OCI-M2 (cell line): ENCODE measurements around the gene KIAA1586.
"Not testable (repeated sequence)": the region's sequence is repeated elsewhere in the genome, so short reads cannot be mapped to it uniquely, and the experiment has no call there.

Experiments used
- DNase-seq: peaks from one replicate; lab custom pipeline; 2025; ENCODE audit not compliant: unreplicated experiment; lab: John Stamatoyannopoulos, UW

Gene KIAA1586, protein sequence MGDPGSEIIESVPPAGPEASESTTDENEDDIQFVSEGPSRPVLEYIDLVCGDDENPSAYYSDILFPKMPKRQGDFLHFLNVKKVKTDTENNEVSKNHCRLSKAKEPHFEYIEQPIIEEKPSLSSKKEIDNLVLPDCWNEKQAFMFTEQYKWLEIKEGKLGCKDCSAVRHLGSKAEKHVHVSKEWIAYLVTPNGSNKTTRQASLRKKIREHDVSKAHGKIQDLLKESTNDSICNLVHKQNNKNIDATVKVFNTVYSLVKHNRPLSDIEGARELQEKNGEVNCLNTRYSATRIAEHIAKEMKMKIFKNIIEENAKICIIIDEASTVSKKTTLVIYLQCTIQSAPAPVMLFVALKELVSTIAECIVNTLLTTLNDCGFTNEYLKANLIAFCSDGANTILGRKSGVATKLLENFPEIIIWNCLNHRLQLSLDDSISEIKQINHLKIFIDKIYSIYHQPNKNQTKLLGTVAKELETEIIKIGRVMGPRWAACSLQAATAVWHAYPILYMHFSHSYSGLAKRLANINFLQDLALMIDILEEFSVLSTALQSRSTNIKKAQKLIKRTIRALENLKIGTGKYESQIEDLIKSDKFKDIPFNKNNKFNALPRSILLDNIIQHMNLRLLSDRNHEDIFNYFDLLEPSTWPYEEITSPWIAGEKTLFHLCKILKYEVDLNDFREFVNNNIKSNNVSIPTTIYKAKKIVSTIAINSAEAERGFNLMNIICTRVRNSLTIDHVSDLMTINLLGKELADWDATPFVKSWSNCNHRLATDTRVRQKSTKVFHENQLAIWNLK

DNA sequence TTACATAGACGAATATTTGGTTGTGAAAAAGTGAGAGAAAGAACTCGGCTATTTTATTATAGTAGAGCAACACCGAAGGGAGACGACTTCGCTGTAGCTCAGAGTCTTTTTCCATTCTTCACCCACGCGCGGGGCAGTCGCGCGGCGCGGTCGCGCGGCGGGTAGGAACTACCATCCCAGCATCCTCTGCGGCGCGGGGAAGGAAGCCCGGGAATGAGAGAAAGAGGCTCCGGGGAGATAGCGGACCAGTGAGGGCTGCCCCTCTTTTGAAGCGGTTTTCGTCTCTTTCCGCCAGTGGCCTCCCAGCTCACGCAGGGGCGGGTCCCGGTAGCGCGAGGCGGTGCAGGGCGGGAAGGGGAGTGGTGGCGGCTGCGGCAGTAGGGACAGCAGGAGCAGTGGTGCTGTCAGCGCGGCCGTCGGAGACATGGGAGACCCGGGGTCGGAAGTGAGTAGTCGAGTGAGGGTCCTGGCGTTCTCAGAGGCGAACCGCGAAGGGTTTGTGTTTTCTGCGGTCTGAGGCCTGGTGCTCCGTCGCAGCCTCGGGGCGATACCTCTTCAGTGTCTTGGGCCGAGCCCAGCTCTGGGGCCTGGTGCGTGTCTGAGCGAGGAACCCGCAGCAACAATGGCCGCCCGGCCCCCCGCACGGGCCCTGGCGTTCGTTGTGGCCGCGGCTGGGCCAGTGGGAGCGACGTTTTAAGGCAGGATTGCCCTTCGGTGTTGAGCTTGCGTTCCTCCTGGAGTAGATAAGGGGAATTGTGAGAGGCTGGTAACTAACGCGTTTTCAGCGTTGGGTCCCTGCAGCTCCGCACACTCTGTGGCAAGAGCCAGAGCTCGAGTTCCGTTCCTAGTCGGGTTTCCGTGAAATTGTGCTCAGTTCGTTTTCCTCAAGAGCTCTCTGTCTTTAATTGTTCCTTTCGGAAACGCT is at the start of gene KIAA1586:
KIAA1586 (plus strand) TSS at position 362 of the 925 bp plus-strand sequence; CDS start at position 425, 63 bp downstream.
- not testable (repeated sequence) for DNase-seq

DNA sequence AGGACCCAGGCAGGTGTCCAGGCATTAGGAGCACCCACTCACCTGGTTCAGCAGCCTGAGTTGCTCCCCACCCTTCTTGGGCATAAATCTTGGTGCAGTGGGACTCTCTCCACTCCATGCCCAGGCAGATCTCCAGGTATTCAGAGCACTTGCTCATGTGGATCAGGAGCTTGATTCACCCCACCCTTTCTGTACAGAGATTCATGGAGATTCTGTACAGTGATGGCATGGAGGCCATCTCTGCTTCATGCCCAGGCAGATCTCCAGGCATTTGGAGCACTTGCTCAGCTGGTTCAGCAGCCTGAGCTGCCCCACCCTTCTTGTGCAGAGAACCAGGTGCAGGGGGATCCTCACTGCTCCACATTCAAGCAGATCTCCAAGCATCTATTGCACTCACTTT is 47.4 kb upstream of the KIAA1586 start:
- no peak for DNase-seq

DNA sequence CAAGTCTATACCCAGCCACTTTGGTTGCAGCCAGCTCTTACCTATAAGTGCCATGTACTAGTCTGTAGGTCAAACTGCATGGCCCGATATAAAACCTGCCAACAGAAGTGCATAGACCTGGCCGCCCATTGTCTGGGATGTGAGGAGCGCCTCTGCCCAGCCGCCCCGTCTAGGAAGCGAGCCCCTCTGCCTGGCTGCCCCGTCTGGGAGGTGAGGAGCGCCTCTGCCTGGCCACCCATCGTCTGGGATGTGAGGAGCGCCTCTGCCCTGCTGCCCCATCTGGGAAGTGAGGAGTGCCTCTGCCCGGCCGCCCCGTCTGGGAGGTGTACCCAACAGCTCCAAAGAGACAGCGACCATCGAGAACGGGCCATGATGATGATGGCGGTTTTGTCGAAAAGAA is 46.7 kb upstream of the KIAA1586 start:
- DNase-seq = not testable (repeated sequence)

DNA sequence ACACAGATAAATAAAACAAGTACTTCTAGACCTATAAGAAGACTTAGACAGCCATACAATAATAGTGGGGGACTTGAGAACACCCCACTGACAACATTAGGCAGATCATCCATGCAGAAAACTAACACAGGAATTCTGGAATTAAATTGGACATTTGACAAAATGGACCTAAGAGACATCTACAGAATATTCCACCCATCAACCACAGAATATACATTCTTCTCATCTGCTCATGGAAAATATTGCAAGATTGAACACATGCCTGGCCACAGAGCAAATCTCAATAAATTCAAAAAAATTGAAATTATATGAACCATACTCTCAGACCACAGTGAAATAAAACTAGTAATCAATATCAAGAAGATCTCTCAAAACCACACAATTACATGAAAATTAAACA is 44.3 kb upstream of the KIAA1586 start:
- DNase-seq = no peak

DNA sequence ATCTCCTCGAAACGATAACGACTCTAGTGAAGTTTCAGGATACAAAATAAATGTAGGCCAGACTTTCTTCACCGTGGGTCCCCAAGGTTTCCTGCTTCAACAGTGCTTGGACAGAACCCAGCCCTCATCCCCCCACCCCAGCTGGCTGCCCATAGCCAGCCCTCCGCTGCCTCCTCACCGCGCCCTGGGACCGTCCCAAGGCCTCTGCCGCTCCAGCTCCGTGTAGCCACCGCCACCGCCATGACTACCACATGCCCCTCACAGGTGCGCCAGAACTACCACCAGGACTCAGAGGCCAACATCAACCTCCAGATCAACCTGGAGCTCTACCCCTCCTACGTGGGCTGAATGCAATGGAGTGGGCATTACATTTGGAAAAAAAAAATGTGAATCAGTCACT is 42.2 kb upstream of the KIAA1586 start:
- no peak for DNase-seq

DNA sequence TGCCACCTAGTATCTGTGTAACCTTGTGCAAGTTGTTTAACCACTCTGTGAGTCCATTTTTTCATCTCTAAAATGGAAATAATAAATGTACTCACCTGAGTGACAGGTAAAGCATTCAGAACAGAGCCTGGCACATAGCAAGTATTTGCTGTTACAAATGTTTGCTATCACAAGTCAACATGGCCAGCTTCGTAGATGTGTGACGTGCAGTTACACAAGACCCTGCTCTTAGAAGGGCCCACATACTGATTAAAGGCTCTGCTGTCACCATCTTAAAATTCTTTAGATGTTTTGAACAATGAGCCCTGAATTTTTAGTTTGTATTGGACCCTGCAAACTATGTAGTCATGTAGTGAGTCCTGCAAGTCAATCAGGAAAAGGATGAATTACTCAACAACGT is 40.4 kb upstream of the KIAA1586 start:
- DNase-seq = no peak

DNA sequence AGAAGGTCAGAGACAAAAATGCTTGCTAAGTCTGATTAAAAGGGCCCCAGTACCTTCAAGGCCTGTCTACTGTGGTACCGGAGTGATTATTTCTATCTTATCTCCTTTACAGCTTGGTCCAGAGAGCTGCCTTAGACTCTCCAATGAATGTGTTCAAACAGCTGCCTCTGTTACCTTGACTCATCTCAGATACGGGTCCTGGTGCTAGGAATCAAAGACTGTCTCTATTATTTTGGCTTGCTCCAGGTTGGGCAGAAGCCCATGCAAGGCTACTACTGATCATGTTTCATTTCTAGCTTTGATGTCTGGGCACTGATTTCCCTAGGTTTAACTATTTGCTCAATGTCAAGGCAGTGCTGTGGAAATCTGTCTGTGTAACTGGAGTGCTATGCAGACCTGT is 38.4 kb upstream of the KIAA1586 start:
- not testable (repeated sequence) for DNase-seq

DNA sequence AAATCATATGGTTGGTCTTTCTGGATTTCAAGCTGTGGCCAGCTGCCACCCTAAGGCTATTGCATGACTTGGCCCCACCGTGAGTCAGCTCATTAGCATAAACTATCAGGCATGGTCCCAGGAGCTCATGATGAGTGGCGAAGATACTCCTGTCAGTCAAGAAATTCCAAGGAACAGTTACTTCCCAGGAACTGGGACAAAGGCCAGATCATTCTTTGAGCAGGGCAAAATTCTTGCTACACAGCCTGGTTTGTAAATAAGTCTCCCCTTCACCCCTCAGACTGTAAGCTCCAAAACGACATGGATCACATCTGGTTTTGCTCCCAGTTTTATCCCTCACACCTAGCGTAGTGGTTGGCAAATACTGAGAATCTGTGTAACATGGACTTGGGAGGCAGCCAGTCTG is 33.0 kb upstream of the KIAA1586 start:
- DNase-seq = no peak

DNA sequence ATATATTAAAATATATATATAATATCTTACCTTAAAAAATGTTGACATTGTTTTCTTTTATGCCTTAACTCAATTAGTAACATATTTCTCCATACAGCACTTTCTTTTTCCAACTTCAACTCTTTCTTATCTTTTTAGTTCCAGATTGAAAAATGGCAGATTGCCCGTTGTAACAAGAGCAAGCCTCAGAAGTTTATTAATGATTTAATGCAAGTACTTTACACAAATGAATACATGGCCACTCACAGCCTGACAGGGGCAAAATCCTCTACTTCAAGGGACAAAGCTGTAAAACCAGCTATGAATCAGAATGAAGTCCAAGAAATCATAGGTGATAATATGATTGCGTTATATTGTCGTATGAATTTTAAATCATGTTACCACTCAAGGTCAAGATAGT is 29.4 kb upstream of the KIAA1586 start:
- DNase-seq = no peak

DNA sequence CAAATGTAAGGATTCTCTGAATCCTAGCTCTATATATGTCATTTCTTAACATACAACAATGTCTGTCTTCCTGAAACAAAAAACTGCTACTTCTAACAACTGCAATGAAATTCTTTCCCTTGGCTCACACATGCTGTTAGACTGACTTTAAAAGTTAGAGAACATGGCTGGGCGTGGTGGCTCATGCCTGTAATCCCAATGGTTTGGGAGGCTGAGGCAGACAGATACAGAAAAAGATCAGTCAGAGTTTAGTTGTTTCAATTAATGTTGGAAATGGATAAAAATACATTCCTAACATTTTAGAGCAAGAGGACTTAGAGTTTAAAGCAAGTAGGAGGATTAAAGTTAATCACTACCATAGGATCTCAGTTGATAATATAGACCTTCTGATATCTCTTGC is 28.7 kb upstream of the KIAA1586 start:
- DNase-seq = no peak

DNA sequence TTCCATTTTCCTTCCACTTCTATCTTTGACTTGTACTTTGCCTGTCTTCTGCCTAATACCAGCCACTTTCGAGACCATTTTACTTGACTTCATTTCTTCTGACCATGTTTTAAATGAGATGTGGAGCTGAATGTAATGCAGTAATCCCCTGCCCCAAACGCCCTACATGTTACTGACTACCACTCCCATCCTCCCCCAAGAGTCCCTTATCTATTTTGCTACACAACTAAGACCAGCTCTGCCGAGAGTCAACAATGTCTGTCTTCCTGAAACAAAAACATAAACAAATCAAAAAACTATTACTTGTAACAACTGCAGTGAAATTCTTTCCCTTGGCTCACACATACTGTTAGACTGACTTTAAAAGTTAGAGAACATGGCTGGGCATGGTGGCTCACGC is 27.1 kb upstream of the KIAA1586 start:
- no peak for DNase-seq

DNA sequence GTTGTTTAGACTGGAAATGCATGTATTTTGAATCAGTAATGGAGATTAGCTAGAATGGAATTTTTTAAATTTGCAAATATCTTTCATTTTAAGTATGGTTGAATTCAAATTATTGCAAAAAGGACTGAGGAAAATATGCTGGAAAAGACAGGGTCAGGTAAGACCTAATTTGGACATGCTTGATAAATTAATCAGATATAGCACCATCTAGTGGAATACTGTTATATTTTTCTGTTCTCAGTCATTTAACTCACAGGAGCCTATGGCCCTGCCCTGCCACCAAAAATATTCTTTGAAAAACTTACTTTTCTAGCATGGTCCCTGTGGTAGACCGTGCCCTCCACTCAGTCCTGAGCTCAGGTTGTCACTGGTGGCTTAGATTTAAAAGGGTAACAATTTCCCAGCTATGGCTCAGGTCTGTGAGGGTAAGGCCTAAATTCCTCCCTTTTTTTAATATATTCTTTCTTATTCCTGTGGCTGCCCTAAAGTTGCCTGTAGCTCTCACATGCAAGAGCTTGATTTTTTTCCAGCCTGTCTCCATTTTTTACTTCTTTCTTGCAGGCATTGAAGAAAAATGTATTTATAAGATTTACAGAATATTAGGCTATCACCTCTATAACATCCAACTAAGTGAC is 25.3 kb upstream of the KIAA1586 start:
- DNase-seq = peak; percentile 52

DNA sequence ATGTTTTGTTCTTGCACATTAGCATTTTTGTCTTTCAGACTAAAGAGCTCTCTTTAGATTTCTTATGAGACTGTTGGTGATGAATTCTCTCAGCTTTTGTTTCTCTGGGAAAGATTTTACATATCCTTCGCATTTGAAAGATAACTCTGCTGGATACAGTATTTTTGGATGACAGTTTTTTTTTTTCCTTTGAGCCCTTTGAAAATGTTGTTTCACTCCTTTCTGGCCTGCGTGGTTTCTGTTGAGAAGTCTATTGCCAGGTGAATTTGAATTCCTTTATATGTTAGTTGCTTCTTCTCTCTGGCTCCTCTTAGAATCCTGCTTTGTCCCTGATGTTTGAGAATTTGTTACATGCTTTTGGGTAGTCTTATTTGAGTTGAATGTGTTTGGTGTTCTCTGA is 22.2 kb upstream of the KIAA1586 start:
- no peak for DNase-seq

DNA sequence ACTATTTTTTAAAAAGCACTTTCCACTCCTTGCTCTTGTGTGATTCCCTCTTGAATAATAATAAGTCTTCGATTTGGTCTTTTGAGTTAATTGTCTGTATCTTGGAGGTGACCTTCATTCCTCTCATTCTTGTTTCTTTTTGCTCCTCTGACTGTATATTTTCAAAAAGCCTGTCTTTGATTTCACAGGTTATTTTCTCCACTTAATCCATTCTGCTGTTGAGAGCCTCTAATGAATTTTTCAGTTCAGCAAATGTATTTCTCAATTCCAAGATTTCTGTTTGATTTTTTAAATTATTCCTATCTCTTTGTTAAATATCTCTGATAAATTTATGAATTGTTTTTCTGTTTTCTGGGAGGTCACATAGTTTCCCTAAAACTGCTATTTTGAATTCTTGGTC is 21.7 kb upstream of the KIAA1586 start:
- DNase-seq = no peak

DNA sequence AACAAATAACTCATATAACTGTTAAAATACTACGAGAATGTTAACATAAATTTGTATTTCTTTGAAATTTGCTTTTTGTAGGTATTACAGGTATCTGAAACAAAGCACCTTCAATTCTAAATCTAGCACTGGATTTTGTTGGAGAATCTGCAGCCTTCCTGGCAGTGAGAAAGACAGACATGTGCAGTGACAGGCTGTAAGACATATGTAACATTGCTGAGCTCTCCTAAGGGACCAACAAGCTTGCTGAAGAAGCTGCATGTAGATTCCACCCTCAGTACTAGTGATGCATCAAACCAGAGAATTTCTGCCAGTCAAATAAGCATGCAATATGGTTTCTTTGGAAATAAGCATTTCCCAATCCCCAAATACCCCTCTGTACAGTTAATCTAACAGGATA is 20.5 kb upstream of the KIAA1586 start:
- DNase-seq = no peak

DNA sequence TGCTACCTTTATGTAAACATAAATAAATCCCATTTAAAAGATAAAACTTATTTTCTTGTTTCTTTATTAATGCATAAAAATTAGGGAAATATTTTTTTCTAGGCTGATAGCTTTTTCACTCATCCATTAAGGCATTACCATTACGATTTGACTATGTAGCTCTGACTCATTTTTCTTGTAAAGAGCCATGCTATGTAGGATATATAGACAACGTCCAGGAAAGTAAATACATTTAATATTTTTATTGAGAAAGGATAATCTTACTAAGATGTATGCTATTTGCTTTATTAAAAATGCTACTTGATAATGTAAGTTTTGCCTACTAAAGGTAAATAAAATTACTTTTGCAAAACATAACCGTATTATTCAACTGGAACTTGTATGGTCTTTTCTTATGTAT is 19.2 kb upstream of the KIAA1586 start:
- no peak for DNase-seq

DNA sequence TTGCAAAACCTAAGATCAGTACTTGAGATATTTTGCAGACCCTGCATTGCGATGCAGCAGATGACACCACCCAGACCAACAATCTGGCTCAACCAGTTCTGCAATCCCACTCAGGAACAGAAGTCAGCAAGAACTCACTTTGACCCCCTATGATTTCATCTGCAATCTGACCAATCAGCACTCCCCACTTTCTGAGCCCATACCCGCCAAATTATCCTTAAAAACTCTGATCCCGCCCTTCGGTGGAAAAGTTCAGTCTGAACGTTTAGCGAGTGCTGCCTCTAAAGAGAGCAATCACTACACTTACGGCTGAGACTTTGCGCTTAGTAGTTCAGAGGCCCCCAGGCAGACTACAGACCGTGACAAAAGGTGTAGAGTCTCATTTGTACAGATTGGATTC is 17.3 kb upstream of the KIAA1586 start:
- no peak for DNase-seq

DNA sequence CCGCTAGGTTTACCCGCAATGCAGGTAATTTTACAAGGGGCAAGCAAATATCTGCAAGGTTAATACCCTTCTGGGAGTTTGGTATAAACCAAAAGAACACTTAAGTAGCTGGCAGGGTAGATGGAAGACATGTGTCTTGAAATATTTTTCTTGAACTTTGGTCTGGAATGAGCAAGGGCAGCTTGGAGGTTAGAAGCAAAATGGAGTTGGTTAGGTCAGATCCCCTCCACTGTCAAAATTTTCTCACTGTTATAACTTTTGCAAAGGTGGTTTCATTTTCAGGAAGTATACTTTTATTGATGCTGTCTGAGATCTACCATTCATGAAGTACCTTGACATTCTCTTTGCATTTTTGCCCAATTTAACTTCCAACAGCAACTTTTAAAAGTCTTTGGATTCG is 13.3 kb upstream of the KIAA1586 start:
- DNase-seq = no peak

DNA sequence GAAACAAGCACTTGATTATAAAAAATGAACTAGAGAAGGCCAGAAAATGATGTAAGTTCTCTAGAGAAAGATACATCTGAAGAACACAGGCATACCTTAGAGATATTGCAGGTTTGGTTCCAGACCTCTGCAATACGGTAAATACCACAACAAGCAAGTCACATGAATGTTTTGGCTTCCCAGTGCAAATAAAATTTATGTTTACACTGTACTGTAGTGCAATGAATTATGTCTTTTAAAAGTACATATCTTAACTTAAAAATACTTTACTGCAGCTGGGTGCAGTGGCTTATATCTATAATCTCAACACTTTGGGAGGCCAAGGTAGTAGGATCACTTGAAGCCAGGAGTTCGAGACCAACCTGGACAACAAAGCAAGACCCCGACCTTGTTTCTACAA is 10.9 kb upstream of the KIAA1586 start:
- DNase-seq = no peak

DNA sequence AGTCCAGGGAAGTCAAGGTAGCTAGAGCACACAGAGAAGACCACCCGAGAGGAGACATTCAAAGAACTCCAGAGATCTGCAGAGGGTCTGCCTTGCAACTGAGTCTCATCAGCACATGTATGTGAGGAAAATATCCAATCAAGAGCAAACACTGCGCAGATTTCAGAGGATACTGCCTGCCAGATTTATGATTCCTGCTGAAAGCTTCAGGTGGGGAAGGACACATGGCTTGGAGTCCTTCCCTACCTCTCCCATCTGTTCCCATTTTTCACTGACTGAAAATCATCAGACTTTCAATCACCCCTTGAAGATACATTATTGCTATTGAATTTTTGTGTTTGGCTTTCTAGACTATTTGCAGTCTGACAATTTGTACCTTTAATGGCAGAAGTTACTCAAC is 7.6 kb upstream of the KIAA1586 start:
- DNase-seq = no peak

DNA sequence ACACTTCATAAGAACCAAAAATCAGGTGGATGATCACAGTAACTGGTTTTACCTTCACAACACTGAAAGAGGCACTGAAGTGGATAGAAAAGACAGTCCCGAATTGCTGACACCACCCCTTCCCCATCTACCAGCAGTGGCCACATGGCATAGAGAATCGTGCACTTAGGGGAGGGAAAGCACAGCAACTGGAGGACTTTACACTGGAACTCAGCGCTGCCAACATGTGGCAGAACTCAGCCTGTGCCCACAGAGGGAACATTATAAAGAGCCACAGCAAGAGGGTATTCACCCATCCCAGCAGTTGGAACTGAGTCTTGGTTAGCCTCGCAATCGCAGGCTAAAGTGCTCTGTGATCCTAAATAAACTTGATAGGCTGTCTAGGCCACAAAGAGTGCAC is 6.5 kb upstream of the KIAA1586 start:
- DNase-seq = no peak
